ENCODE measurements around the gene CHKA.

DNA sequence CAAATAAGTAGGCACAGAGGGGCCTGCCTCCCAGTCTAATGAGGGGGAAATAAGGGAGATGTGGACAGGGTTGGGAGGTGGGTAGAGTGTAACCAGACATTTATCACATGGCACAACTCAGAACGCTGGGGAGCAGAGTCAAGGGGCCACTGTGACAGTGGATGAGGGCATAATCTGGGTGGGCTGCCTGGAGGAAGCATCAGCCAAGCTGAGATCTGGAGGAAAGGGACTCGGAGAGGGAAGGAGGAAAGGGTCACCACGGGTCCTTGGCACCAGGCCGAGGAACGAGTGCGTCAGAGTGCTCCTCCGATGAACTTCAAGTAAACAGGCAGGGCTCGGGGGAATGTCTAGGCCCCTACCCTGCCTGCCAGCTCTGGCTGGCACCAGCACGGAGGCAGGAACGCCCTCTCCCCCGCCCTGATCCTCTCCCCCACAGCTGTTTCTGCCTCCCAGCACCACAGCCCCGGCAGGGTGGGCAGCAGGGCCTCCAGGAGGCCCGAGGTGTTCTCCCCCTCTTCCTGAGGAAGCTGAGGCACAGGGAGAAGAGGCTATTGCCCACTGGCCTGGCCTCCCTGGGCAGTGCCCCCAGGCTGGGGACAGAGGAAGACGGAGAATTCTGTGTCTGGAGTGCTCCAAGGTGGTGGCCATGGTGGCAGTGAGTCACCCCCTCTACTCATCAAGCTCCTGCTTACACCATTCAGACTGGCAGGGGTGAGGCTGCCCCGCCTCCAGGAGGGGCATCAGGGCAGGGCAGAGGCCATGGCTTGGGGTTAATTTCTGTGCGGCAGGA is 106.8 kb downstream of the CHKA start:
- no peak for TF ChIP-seq CTCF (conservative IDR thresholded peaks at IDR 0.05; ENCODE audit: low read length)
- TF ChIP-seq EZH2phosphoT487 (IDR thresholded peaks at IDR 0.05; ENCODE audit: borderline replicate concordance), result no peak
